Osteocyte (in vitro differentiated cells): ENCODE data around the gene SOHLH2. TPM values are rescaled to one million over a fixed set of nuclear protein-coding genes. Genes with fewer than 3 reads are reported as not detected.

ENCODE experiments used
- DNase-seq: peaks from one replicate; pipeline ENCODE4 v3.0.0; 2021; ENCODE audit warnings: mixed read lengths; ENCODE audit not compliant: unreplicated experiment; ENCODE audit errors: extremely low spot score
- H3K27ac Mint-ChIP-seq: one replicate; pipeline ENCODE4 v1.8.0; 2021; ENCODE audit warnings: mild to moderate bottlenecking, mixed read lengths; ENCODE audit not compliant: unreplicated experiment
- H3K27me3 Mint-ChIP-seq: one replicate; pipeline ENCODE4 v1.8.0; 2021; ENCODE audit warnings: mixed read lengths; ENCODE audit not compliant: unreplicated experiment
- H3K36me3 Mint-ChIP-seq: one replicate; pipeline ENCODE4 v1.8.0; 2021; ENCODE audit warnings: mixed read lengths; ENCODE audit not compliant: unreplicated experiment
- H3K4me1 Mint-ChIP-seq: one replicate; pipeline ENCODE4 v1.8.0; 2021; ENCODE audit warnings: mixed read lengths; ENCODE audit not compliant: unreplicated experiment
- H3K4me3 Mint-ChIP-seq: one replicate; pipeline ENCODE4 v1.8.0; 2021; ENCODE audit warnings: mild to moderate bottlenecking, moderate library complexity, mixed read lengths; ENCODE audit not compliant: unreplicated experiment
- H3K9me3 Mint-ChIP-seq: one replicate; pipeline ENCODE4 v1.8.0; 2021; ENCODE audit warnings: mixed read lengths; ENCODE audit not compliant: unreplicated experiment
- total RNA-seq: library from RNA; stranded (reverse); gene quantifications from 2 replicates; pipeline ENCODE4 v1.2.1, GENCODE V29; 2021
- TF ChIP-seq, protein P1 (sequence below): fragments of 200-600 bp; sonication (generic); IDR thresholded peaks from 2 replicates; pipeline ENCODE4 v1.5.0; 2021; ENCODE audit warnings: antibody characterized with exemption, mild to moderate bottlenecking, moderate library complexity

The SOHLH2 gene
- total RNA-seq, 1 donor from 2014 or later, result not detected

DNA sequence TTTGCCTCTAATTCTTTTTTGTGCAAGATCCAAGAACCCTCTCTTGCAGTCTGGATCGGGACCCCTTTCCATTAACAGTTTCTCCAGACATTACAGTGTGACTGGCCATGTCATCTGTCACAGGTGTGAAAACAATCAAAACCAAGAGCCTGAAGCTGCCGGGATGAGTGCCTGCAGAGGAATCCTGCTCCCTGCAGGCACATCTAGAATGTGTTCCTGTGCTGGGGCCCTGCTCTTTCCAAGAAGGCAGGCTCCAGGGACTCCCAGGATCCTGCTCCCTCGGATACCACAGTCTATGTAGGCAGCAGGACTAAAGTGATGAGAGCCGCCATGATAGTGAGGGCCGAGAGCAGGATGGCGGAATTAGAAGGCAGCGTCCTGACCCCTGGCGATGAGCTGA lies 44.5 kb upstream of the SOHLH2 start:
- TF ChIP-seq, protein P1, sequence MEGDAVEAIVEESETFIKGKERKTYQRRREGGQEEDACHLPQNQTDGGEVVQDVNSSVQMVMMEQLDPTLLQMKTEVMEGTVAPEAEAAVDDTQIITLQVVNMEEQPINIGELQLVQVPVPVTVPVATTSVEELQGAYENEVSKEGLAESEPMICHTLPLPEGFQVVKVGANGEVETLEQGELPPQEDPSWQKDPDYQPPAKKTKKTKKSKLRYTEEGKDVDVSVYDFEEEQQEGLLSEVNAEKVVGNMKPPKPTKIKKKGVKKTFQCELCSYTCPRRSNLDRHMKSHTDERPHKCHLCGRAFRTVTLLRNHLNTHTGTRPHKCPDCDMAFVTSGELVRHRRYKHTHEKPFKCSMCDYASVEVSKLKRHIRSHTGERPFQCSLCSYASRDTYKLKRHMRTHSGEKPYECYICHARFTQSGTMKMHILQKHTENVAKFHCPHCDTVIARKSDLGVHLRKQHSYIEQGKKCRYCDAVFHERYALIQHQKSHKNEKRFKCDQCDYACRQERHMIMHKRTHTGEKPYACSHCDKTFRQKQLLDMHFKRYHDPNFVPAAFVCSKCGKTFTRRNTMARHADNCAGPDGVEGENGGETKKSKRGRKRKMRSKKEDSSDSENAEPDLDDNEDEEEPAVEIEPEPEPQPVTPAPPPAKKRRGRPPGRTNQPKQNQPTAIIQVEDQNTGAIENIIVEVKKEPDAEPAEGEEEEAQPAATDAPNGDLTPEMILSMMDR, result no peak
- H3K36me3 Mint-ChIP-seq, result no peaks in the 10 kb centered on the region
- peaks cover 7% of the 10 kb centered on the region for H3K4me1 Mint-ChIP-seq
- H3K27ac Mint-ChIP-seq, result no peak overlapping the region
- H3K4me3 Mint-ChIP-seq, result no peak overlapping the region
- H3K27me3 Mint-ChIP-seq, result peaks cover 13% of the 10 kb centered on the region
- no peaks in the 10 kb centered on the region for H3K9me3 Mint-ChIP-seq
- DNase-seq, result no peak

DNA sequence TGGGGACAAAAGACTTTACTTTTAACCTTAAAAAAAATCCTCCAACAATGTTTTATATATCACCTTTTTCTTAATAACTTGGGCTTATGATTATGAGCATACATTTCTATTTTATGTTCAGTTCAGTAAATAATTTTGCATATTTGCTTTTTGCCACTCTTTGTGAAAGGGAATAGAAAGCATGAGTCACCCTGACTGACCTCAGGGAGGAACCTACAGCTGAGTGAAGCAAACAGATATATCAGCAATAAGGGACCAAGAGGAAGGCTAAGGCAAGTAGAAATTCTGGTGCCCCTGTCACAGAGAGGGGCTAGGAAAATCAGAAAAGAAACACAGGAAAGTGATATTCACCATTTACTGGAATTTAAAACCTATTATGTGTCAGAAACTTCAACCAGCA lies 37.2 kb upstream of the SOHLH2 start:
- Mint-ChIP-seq H3K27me3 (peaks cover 29% of the 10 kb centered on the region), H3K4me1 (no peaks in the 10 kb centered on the region), H3K27ac (no peak overlapping the region), H3K9me3 (peaks cover 8% of the 10 kb centered on the region), H3K36me3 (no peaks in the 10 kb centered on the region), H3K4me3 (no peak overlapping the region)
- DNase-seq, result no peak
- TF ChIP-seq, protein P1, result no peak

DNA sequence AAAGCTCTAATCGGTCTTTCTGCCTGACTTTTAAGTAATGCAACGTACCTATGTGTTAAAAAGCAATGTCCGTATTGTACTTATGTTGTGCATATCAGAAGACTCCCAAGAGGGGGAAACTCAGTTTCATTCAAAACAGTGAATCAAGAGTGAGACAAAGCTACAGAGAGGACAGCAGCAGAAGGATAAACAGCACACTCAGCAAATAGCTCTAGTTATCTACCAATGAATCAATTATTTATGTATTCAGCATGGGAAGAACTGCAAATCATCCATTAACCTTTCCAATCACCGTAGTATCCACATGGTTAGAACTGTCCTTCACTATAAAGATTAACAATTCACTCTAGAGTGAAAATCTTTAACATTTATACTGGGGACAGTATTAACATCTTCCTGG lies 36.7 kb upstream of the SOHLH2 start:
- H3K9me3 Mint-ChIP-seq, result peaks cover 12% of the 10 kb centered on the region
- no peak overlapping the region for H3K4me3 Mint-ChIP-seq
- peaks cover 29% of the 10 kb centered on the region for H3K27me3 Mint-ChIP-seq
- TF ChIP-seq, protein P1, result no peak
- no peaks in the 10 kb centered on the region for H3K36me3 Mint-ChIP-seq
- H3K4me1 Mint-ChIP-seq, result no peaks in the 10 kb centered on the region
- H3K27ac Mint-ChIP-seq, result no peak overlapping the region
- DNase-seq, result no peak

DNA sequence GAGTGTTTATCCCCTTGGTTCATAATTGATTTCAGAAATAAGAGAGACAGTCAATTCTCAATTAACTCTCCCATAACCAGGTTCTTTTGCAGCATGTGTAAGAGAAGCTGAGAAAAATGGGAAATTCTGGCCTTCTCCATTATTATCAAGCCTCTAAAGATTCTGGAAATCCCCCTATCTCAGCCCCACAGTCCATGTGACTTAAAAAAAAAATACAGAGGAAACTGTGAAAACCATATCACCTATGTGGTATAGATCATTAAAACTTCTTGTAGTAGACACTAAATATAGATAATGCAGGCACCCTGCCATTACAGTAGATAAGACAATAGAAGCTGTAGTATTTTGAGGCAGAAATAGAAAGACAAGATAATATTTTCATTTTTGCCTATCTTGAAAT lies 34.3 kb upstream of the SOHLH2 start:
- Mint-ChIP-seq H3K27me3 (peaks cover 30% of the 10 kb centered on the region), H3K27ac (no peak overlapping the region), H3K36me3 (no peaks in the 10 kb centered on the region), H3K9me3 (peaks cover 12% of the 10 kb centered on the region), H3K4me3 (no peak overlapping the region), H3K4me1 (no peaks in the 10 kb centered on the region)
- no peak for DNase-seq
- TF ChIP-seq, protein P1, result no peak

DNA sequence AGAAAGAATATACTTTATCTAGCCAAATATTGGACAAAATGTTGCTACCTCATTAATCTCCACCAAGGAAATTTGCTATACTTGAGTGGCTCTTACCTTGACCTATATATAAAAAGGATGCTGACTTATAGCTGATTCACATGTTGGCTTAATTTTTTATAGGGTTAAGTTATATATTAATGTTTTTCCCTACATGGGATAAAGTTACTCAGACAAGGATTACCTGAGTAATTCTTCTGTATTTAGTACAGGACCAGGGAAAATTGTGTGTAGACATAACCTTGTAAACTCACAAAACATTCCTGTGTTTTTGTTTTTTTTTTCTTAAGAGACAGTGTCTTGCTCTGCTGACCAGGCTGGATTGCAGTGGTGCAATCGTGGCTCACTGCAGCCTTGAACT lies 30.6 kb upstream of the SOHLH2 start:
- Mint-ChIP-seq H3K4me1 (no peaks in the 10 kb centered on the region), H3K27ac (no peak overlapping the region), H3K36me3 (no peaks in the 10 kb centered on the region), H3K9me3 (peaks cover 12% of the 10 kb centered on the region), H3K4me3 (no peak overlapping the region), H3K27me3 (peaks cover 16% of the 10 kb centered on the region)
- TF ChIP-seq, protein P1, result no peak
- no peak for DNase-seq
